Keratinocyte (primary cell): ENCODE results near the gene TLR6. TPM values are rescaled to one million over a fixed set of nuclear protein-coding genes. Genes with fewer than 3 reads are reported as not detected.

ENCODE experiments used
- DNase-seq: peaks from one replicate; pipeline ENCODE4 v3.0.0-alpha.2; 2011; ENCODE audit warnings: low read depth, missing footprints, low spot score
- FAIRE-seq: peaks from 2 replicates; lab custom pipeline; 2011; peaks lifted over from hg19 to GRCh38; lab: Jason Lieb, UNC
- H2AFZ ChIP-seq: 2 replicates; pipeline ENCODE4 v1.6.0; 2012; ENCODE audit warnings: low read length, control low read depth, inconsistent platforms; ENCODE audit not compliant: control insufficient read depth
- H3K27ac ChIP-seq: 2 replicates; pipeline ENCODE4 v1.5.1; 2011; ENCODE audit warnings: low read length; ENCODE audit not compliant: control insufficient read depth, insufficient read depth
- H3K27me3 ChIP-seq: 3 replicates; pipeline ENCODE4 v1.6.0; 2011; ENCODE audit warnings: low read length; ENCODE audit not compliant: control insufficient read depth, insufficient read depth; ENCODE audit errors: extremely low read depth
- H3K36me3 ChIP-seq, 2 experiments: 2 replicates in 1 of 2; 3 replicates in 1 of 2; pipeline ENCODE4 v1.5.1; 2011; ENCODE audit warnings: low read length in 2 of 2, mild to moderate bottlenecking in 1 of 2; ENCODE audit not compliant: control insufficient read depth in 2 of 2, insufficient read depth in 2 of 2; ENCODE audit errors: extremely low read depth in 1 of 2
- H3K4me1 ChIP-seq: 3 replicates; pipeline ENCODE4 v1.5.1; 2011; ENCODE audit warnings: low read length; ENCODE audit not compliant: control insufficient read depth, insufficient read depth; ENCODE audit errors: extremely low read depth
- H3K4me2 ChIP-seq: 3 replicates; pipeline ENCODE4 v1.6.0; 2011; ENCODE audit warnings: low read depth, low read length; ENCODE audit not compliant: control insufficient read depth, insufficient read depth; ENCODE audit errors: extremely low read depth
- H3K4me3 ChIP-seq, 3 experiments: fragments of 200-600 bp in 1 of 3; sonication (generic) in 1 of 3; 2 replicates in 2 of 3; 3 replicates in 1 of 3; pipeline ENCODE4 v1.5.1; 2011 to 2016; ENCODE audit warnings: low read length in 3 of 3, mild to moderate bottlenecking in 3 of 3, control low read depth in 2 of 3, inconsistent platforms in 1 of 3, low read depth in 1 of 3, mixed read lengths in 1 of 3, mixed run types in 1 of 3, moderate library complexity in 1 of 3; ENCODE audit not compliant: control insufficient read depth in 2 of 3, insufficient read depth in 2 of 3; ENCODE audit errors: extremely low read depth in 1 of 3
- H3K79me2 ChIP-seq: 2 replicates; pipeline ENCODE4 v1.6.0; 2012; ENCODE audit warnings: low read length; ENCODE audit not compliant: control insufficient read depth, insufficient read depth
- H3K9ac ChIP-seq: 3 replicates; pipeline ENCODE4 v1.6.0; 2011; ENCODE audit warnings: low read length; ENCODE audit not compliant: control insufficient read depth, insufficient read depth; ENCODE audit errors: extremely low read depth
- H3K9me1 ChIP-seq: 3 replicates; pipeline ENCODE4 v1.6.0; 2011; ENCODE audit warnings: low read length; ENCODE audit not compliant: control insufficient read depth, insufficient read depth; ENCODE audit errors: extremely low read depth
- H3K9me3 ChIP-seq: 2 replicates; pipeline ENCODE4 v1.5.1; 2012; ENCODE audit warnings: low read depth, low read length; ENCODE audit not compliant: control insufficient read depth
- H4K20me1 ChIP-seq: 3 replicates; pipeline ENCODE4 v1.6.0; 2011; ENCODE audit warnings: low read length; ENCODE audit not compliant: control insufficient read depth, insufficient read depth; ENCODE audit errors: extremely low read depth
- CTCF ChIP-seq, 3 experiments: IDR thresholded peaks in 1 of 3; conservative IDR thresholded peaks in 1 of 3; optimal IDR thresholded peaks in 1 of 3; 2 replicates in 2 of 3; 3 replicates in 1 of 3; pipeline versions ENCODE3 to v1.5.1; 2011; ENCODE audit warnings: low read length in 3 of 3, mild to moderate bottlenecking in 3 of 3, moderate library complexity in 2 of 3, control low read depth in 1 of 3, inconsistent platforms in 1 of 3; ENCODE audit not compliant: insufficient read depth in 2 of 3; ENCODE audit errors: extremely low read depth in 1 of 3
- EZH2 ChIP-seq: IDR thresholded peaks from one replicate; pipeline ENCODE4 v1.6.1; 2012; ENCODE audit warnings: inconsistent platforms, mild to moderate bottlenecking, low read length, moderate library complexity
- dilution Hi-C: fragments of 300-500 bp; cut with MboI; formaldehyde crosslinking; loops from one replicate; pipeline ENCODE4 v1.7.0; 2020; ENCODE audit warnings: low sequenced_read_pairs; ENCODE audit not compliant: extremely low pct_ligation_motif_present
- polyA plus RNA-seq, 5 experiments: library from polyadenylated mRNA; depleted of rRNA in 3 of 5; stranded (reverse) in 3 of 5; stranded (forward) in 1 of 5; unstranded in 1 of 5; fragments of >200 nt; gene quantifications; 1 replicate in 1 of 5; 2 replicates in 3 of 5; 3 replicates in 1 of 5; pipeline versions ENCODE4 v1.2.1 to v1.2.3, GENCODE V29; 2011 to 2012; ENCODE audit warnings: missing spikeins in 2 of 5, low read depth in 1 of 5, low replicate concordance in 1 of 5

TLR6 gene
- polyA plus RNA-seq, 1 donor (not counting 4 experiments of a cell fraction or from before 2014, with no cell fraction given): 1.3 TPM

GRCh38 chr4:38819569-38819968 is 37.0 kb downstream of the TLR6 start:
- Histone ChIP-seq H3K9me1 (no peaks in the 10 kb centered on the region), H3K27ac (peak overlapping the region; percentile 17), H3K4me1 (peaks cover 26% of the 10 kb centered on the region), H3K79me2 (no peaks in the 10 kb centered on the region), H3K4me2 (no peak overlapping the region), H3K9me3 (no peaks in the 10 kb centered on the region), H2AFZ (no peak overlapping the region), H3K4me3 (no peak overlapping the region), H3K27me3 (no peaks in the 10 kb centered on the region), H3K36me3 (no peaks in the 10 kb centered on the region), H3K9ac (no peak overlapping the region), H4K20me1 (no peaks in the 10 kb centered on the region)
- TF ChIP-seq CTCF (optimal IDR thresholded peaks at IDR 0.05 in 1 of 3, IDR thresholded peaks at IDR 0.05 in 1 of 3, conservative IDR thresholded peaks at IDR 0.05 in 1 of 3; ENCODE audit: extremely low read depth in 1 of 3, insufficient read depth in 2 of 3, low read length in 3 of 3) (no peak), EZH2 (no peak)
- DNase-seq: no peak
- peak; percentile 67 for FAIRE-seq
- dilution Hi-C loops: no loop called here

GRCh38 chr4:38818441-38818976 is 38.1 kb downstream of the TLR6 start:
- H3K36me3 ChIP-seq: no peaks in the 10 kb centered on the region
- peaks cover 26% of the 10 kb centered on the region for H3K4me1 ChIP-seq
- TF ChIP-seq EZH2 (no peak), CTCF (optimal IDR thresholded peaks at IDR 0.05 in 1 of 3, IDR thresholded peaks at IDR 0.05 in 1 of 3, conservative IDR thresholded peaks at IDR 0.05 in 1 of 3; ENCODE audit: extremely low read depth in 1 of 3, insufficient read depth in 2 of 3, low read length in 3 of 3) (no peak)
- FAIRE-seq: peak; percentile 79
- no peak overlapping the region for H3K4me3 ChIP-seq
- H3K9ac ChIP-seq: peak overlapping the region; percentile 23
- H2AFZ ChIP-seq: no peak overlapping the region
- H4K20me1 ChIP-seq: no peaks in the 10 kb centered on the region
- peak; percentile 87 for DNase-seq
- H3K9me3 ChIP-seq: no peaks in the 10 kb centered on the region
- H3K79me2 ChIP-seq: no peaks in the 10 kb centered on the region
- peak overlapping the region; percentile 45 for H3K4me2 ChIP-seq
- peak overlapping the region; percentile 59 for H3K27ac ChIP-seq
- no peaks in the 10 kb centered on the region for H3K9me1 ChIP-seq
- dilution Hi-C loops: no loop called here
- H3K27me3 ChIP-seq: no peaks in the 10 kb centered on the region
